H1 (cell line): ENCODE measurements around the gene TRIM4.
"Not testable (repeated sequence)": the region's sequence is repeated elsewhere in the genome, so short reads cannot be mapped to it uniquely, and the experiment has no call there.

Source experiments
- CREB1 ChIP-seq: IDR thresholded peaks from 2 replicates; pipeline ENCODE4 v1.6.1; 2012; ENCODE audit warnings: inconsistent platforms
- CTCF ChIP-seq, 3 experiments: IDR thresholded peaks; 1 replicate in 2 of 3; 2 replicates in 1 of 3; pipeline versions ENCODE4 v1.5.1 to v1.6.1; 2011; ENCODE audit warnings: low read length in 3 of 3, mild to moderate bottlenecking in 3 of 3, inconsistent platforms in 2 of 3, low read depth in 1 of 3, moderate library complexity in 1 of 3; ENCODE audit not compliant: insufficient read depth in 1 of 3; ENCODE audit errors: control extremely low read depth in 1 of 3
- EGR1 ChIP-seq: IDR thresholded peaks from 2 replicates; pipeline ENCODE4 v1.6.1; 2011; ENCODE audit warnings: low read depth, low read length, borderline replicate concordance
- EP300 ChIP-seq, 2 experiments: IDR thresholded peaks; 1 replicate in 1 of 2; 2 replicates in 1 of 2; pipeline ENCODE4 v1.6.1; 2011 to 2012; ENCODE audit warnings: low read depth in 2 of 2, low read length in 2 of 2, mild to moderate bottlenecking in 2 of 2, borderline replicate concordance in 1 of 2, inconsistent platforms in 1 of 2, moderate library complexity in 1 of 2
- JUN ChIP-seq: IDR thresholded peaks from 2 replicates; pipeline ENCODE4 v1.6.1; 2011; ENCODE audit warnings: low read depth, mild to moderate bottlenecking, improper control_type of control experiment, low read length
- KDM1A ChIP-seq: fragments of 200-600, 300-600 bp; sonication (generic); IDR thresholded peaks from 2 replicates; pipeline ENCODE4 v1.7.1; 2016; ENCODE audit warnings: mild to moderate bottlenecking, low read length, borderline replicate concordance
- NRF1 ChIP-seq: IDR thresholded peaks from 2 replicates; pipeline ENCODE4 v1.6.1; 2011; ENCODE audit warnings: mild to moderate bottlenecking, low read depth, low read length, improper control_type of control experiment
- POLR2A ChIP-seq, 2 experiments: IDR thresholded peaks; 1 replicate in 1 of 2; 2 replicates in 1 of 2; pipeline ENCODE4 v1.6.1; 2011; ENCODE audit warnings: low read depth in 2 of 2, low read length in 2 of 2, mild to moderate bottlenecking in 2 of 2; ENCODE audit errors: control extremely low read depth in 1 of 2
- POLR2AphosphoS5 ChIP-seq: IDR thresholded peaks from 2 replicates; pipeline ENCODE4 v1.6.1; 2011; ENCODE audit warnings: low read depth, low read length
- RAD21 ChIP-seq, 2 experiments: IDR thresholded peaks in 1 of 2; conservative IDR thresholded peaks in 1 of 2; 2 replicates each; pipeline ENCODE4 v1.6.1; 2011; ENCODE audit warnings: low read depth in 2 of 2, low read length in 2 of 2, improper control_type of control experiment in 1 of 2, inconsistent platforms in 1 of 2, mild to moderate bottlenecking in 1 of 2, moderate library complexity in 1 of 2
- RFX5 ChIP-seq: IDR thresholded peaks from 2 replicates; pipeline ENCODE4 v1.6.1; 2011; ENCODE audit warnings: low read depth, low read length, improper control_type of control experiment, borderline replicate concordance
- SRF ChIP-seq: IDR thresholded peaks from 2 replicates; pipeline ENCODE4 v1.6.1; 2011; ENCODE audit warnings: mild to moderate bottlenecking, low read depth, low read length, moderate library complexity
- TAF1 ChIP-seq: IDR thresholded peaks from 2 replicates; pipeline ENCODE4 v1.6.1; 2011; ENCODE audit warnings: mild to moderate bottlenecking, low read depth, low read length
- TEAD4 ChIP-seq: IDR thresholded peaks from 2 replicates; pipeline ENCODE4 v1.6.1; 2012; ENCODE audit warnings: low read depth, low read length, inconsistent platforms, mixed read lengths

- not testable (repeated sequence) for TF ChIP-seq TEAD4; KDM1A; SRF; CREB1; CTCF (IDR thresholded peaks at IDR 0.05; ENCODE audit: control extremely low read depth in 1 of 3, insufficient read depth in 1 of 3, low read depth in 1 of 3, low read length in 3 of 3); EP300 (IDR thresholded peaks at IDR 0.05; ENCODE audit: borderline replicate concordance in 1 of 2, low read depth in 2 of 2, low read length in 2 of 2); RFX5; JUN; EGR1; RAD21 (IDR thresholded peaks at IDR 0.05 in 1 of 2, conservative IDR thresholded peaks at IDR 0.05 in 1 of 2; ENCODE audit: low read depth in 2 of 2, low read length in 2 of 2); POLR2AphosphoS5; NRF1; POLR2A (IDR thresholded peaks at IDR 0.05; ENCODE audit: control extremely low read depth in 1 of 2, low read depth in 2 of 2, low read length in 2 of 2); TAF1
Measured at GRCh38 chr7:99888366-99888765, 31.0 kb downstream of the TRIM4 start.
